ENCODE measurements around the gene MGMT. TPM values are rescaled to one million over a fixed set of nuclear protein-coding genes. Genes with fewer than 3 reads are reported as not detected.

Gene MGMT
- polyA plus RNA-seq, 1 donor from 2014 or later, result 0.94 TPM

DNA sequence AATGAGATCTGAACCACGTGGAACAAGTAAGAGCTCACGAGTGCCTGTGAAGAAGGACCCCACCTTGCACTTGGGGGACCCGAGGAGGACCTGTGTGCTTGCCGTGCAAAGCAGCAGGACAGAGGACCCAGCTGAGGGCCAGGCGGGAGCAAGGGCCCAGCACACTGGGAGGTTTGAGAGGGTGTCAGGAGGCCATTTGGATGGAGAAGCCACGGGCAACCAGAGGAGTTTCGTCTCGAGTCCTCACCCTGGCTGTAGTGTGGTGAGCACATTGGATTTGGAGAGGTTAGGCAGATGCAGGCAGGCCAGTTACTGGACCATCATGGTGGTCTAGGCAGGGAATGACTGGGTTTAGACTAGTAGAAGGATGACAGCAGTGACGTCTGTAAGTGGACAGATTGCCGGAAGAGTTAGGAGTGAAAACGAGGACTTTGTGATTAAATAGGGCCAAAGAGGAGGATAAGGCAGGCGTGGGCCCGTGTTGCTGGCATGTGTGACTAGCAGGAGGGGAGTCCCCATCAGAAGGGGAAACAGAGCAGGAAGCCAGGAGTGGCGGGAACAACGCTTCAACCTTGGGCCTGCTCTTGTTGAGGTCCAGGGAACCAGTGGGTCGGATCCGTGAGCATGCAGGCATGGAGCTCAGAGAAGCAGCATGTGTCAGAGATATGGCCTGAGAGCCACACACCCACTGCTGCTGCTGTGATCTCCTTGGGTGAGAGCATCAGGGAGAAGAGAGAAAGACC, 208.2 kb downstream of the MGMT start:
- Histone ChIP-seq H3K27ac (ENCODE audit: low read length) (no peak overlapping the region), H3K4me3 (ENCODE audit: low read length) (no peak overlapping the region), H3F3A (ENCODE audit: insufficient read depth, low read length, poor library complexity, severe bottlenecking) (no peaks in the 10 kb centered on the region), H3K9ac (ENCODE audit: low read length) (no peak overlapping the region), H3K36me3 (ENCODE audit: insufficient read depth, low read length) (no peaks in the 10 kb centered on the region), H4K20me1 (ENCODE audit: insufficient read depth) (no peaks in the 10 kb centered on the region), H3K79me2 (replicated peaks; ENCODE audit: insufficient read depth, low read length) (no peaks in the 10 kb centered on the region), H3K9me2 (ENCODE audit: insufficient read depth, low read length) (no peaks in the 10 kb centered on the region), H3K9me3 (ENCODE audit: low read length) (no peaks in the 10 kb centered on the region), H2AFZ (ENCODE audit: low read depth, low read length) (no peak overlapping the region), H3K27me3 (ENCODE audit: insufficient read depth, low read depth, low read length) (no peaks in the 10 kb centered on the region), H3K4me2 (ENCODE audit: low read length) (no peak overlapping the region)
- no peak for TF ChIP-seq RAD21 (conservative IDR thresholded peaks at IDR 0.05)
- TF ChIP-seq EP300 (conservative IDR thresholded peaks at IDR 0.05; ENCODE audit: poor library complexity, severe bottlenecking), result no peak
- TF ChIP-seq, protein P1, sequence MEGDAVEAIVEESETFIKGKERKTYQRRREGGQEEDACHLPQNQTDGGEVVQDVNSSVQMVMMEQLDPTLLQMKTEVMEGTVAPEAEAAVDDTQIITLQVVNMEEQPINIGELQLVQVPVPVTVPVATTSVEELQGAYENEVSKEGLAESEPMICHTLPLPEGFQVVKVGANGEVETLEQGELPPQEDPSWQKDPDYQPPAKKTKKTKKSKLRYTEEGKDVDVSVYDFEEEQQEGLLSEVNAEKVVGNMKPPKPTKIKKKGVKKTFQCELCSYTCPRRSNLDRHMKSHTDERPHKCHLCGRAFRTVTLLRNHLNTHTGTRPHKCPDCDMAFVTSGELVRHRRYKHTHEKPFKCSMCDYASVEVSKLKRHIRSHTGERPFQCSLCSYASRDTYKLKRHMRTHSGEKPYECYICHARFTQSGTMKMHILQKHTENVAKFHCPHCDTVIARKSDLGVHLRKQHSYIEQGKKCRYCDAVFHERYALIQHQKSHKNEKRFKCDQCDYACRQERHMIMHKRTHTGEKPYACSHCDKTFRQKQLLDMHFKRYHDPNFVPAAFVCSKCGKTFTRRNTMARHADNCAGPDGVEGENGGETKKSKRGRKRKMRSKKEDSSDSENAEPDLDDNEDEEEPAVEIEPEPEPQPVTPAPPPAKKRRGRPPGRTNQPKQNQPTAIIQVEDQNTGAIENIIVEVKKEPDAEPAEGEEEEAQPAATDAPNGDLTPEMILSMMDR (IDR thresholded peaks at IDR 0.05; ENCODE audit: poor library complexity, severe bottlenecking), result no peak
- TF ChIP-seq POLR2AphosphoS5 (IDR thresholded peaks at IDR 0.05), result no peak
- TF ChIP-seq MXI1 (conservative IDR thresholded peaks at IDR 0.05; ENCODE audit: poor library complexity, severe bottlenecking), result no peak
- TF ChIP-seq SMC3 (conservative IDR thresholded peaks at IDR 0.05; ENCODE audit: poor library complexity), result no peak
- no peak for TF ChIP-seq EZH2 (IDR thresholded peaks at IDR 0.05; ENCODE audit: borderline replicate concordance, insufficient read depth, low read length, poor library complexity, severe bottlenecking)
- TF ChIP-seq TAF1 (IDR thresholded peaks at IDR 0.05; ENCODE audit: low read depth), result no peak
- TF ChIP-seq, protein P2, sequence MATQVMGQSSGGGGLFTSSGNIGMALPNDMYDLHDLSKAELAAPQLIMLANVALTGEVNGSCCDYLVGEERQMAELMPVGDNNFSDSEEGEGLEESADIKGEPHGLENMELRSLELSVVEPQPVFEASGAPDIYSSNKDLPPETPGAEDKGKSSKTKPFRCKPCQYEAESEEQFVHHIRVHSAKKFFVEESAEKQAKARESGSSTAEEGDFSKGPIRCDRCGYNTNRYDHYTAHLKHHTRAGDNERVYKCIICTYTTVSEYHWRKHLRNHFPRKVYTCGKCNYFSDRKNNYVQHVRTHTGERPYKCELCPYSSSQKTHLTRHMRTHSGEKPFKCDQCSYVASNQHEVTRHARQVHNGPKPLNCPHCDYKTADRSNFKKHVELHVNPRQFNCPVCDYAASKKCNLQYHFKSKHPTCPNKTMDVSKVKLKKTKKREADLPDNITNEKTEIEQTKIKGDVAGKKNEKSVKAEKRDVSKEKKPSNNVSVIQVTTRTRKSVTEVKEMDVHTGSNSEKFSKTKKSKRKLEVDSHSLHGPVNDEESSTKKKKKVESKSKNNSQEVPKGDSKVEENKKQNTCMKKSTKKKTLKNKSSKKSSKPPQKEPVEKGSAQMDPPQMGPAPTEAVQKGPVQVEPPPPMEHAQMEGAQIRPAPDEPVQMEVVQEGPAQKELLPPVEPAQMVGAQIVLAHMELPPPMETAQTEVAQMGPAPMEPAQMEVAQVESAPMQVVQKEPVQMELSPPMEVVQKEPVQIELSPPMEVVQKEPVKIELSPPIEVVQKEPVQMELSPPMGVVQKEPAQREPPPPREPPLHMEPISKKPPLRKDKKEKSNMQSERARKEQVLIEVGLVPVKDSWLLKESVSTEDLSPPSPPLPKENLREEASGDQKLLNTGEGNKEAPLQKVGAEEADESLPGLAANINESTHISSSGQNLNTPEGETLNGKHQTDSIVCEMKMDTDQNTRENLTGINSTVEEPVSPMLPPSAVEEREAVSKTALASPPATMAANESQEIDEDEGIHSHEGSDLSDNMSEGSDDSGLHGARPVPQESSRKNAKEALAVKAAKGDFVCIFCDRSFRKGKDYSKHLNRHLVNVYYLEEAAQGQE (IDR thresholded peaks at IDR 0.05; ENCODE audit: borderline replicate concordance), result no peak

DNA sequence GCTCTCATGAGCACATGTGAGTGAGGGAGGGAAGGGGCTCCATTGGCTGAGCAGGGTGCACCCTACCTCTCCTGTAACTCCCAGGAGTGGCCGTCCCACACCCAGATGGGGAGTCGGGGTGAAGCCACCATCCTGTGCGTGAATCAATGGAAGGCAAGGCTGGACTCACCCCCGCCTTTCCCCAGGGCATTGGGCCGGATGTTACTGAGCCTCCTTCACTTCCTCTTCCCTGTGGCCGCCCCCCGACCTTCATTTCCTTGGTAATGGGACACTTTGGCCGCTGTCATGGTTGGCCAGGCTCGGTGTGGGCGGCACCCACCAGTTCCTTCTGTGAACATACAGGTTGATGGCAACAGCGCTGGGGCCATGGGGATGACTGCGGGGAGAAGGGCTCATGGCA, 209.0 kb downstream of the MGMT start:
- H2AFZ ChIP-seq (ENCODE audit: low read depth, low read length), result no peak overlapping the region
- H3K27me3 ChIP-seq (ENCODE audit: insufficient read depth, low read depth, low read length), result no peaks in the 10 kb centered on the region
- no peaks in the 10 kb centered on the region for H3K79me2 ChIP-seq (replicated peaks; ENCODE audit: insufficient read depth, low read length)
- no peak overlapping the region for H3K4me2 ChIP-seq (ENCODE audit: low read length)
- H3K27ac ChIP-seq (ENCODE audit: low read length), result no peak overlapping the region
- no peaks in the 10 kb centered on the region for H3K36me3 ChIP-seq (ENCODE audit: insufficient read depth, low read length)
- H3K9me2 ChIP-seq (ENCODE audit: insufficient read depth, low read length), result no peaks in the 10 kb centered on the region
- no peaks in the 10 kb centered on the region for H4K20me1 ChIP-seq (ENCODE audit: insufficient read depth)
- H3F3A ChIP-seq (ENCODE audit: insufficient read depth, low read length, poor library complexity, severe bottlenecking), result no peaks in the 10 kb centered on the region
- TF ChIP-seq RAD21 (conservative IDR thresholded peaks at IDR 0.05) (no peak), EP300 (conservative IDR thresholded peaks at IDR 0.05; ENCODE audit: poor library complexity, severe bottlenecking) (no peak), POLR2AphosphoS5 (IDR thresholded peaks at IDR 0.05) (no peak), MXI1 (conservative IDR thresholded peaks at IDR 0.05; ENCODE audit: poor library complexity, severe bottlenecking) (no peak), SMC3 (conservative IDR thresholded peaks at IDR 0.05; ENCODE audit: poor library complexity) (no peak)
- TF ChIP-seq, protein P2 (IDR thresholded peaks at IDR 0.05; ENCODE audit: borderline replicate concordance), result no peak
- no peak overlapping the region for H3K9ac ChIP-seq (ENCODE audit: low read length)
- no peak overlapping the region for H3K4me3 ChIP-seq (ENCODE audit: low read length)
- no peaks in the 10 kb centered on the region for H3K9me3 ChIP-seq (ENCODE audit: low read length)

Measured in neural cell (in vitro differentiated cells).